Neural cell (in vitro differentiated cells): ENCODE data around the gene SLC15A4. TPM values are rescaled to one million over a fixed set of nuclear protein-coding genes. Genes with fewer than 3 reads are reported as not detected.

Experiments used
- H2AFZ ChIP-seq: fragments of 200-600, 300-800 bp; sonication (generic), shearing (Covaris generic); 2 replicates; pipeline ENCODE4 v1.6.0; 2014; ENCODE audit warnings: low read depth, mild to moderate bottlenecking, antibody characterized with exemption, low read length, moderate library complexity
- H3F3A ChIP-seq: fragments of 200-600 bp; shearing (Covaris generic); 2 replicates; pipeline ENCODE4 v1.6.1; 2016; ENCODE audit warnings: mild to moderate bottlenecking, moderate library complexity, mixed read lengths, antibody characterized with exemption, low read length; ENCODE audit not compliant: insufficient read depth, poor library complexity, severe bottlenecking
- H3K27ac ChIP-seq: fragments of 200-600, 300-800 bp; sonication (generic), shearing (Covaris generic); 2 replicates; pipeline ENCODE4 v1.5.1; 2014; ENCODE audit warnings: mild to moderate bottlenecking, low read length, moderate library complexity
- H3K27me3 ChIP-seq: fragments of 300-800, 200-600 bp; sonication (generic), shearing (Covaris generic); 2 replicates; pipeline ENCODE4 v1.6.0; 2014; ENCODE audit warnings: mild to moderate bottlenecking, low read depth, low read length, moderate library complexity; ENCODE audit not compliant: insufficient read depth
- H3K36me3 ChIP-seq: fragments of 300-800, 200-600 bp; sonication (generic), shearing (Covaris generic); 2 replicates; pipeline ENCODE4 v1.5.1; 2014; ENCODE audit warnings: mild to moderate bottlenecking, antibody characterized with exemption, low read length, moderate library complexity; ENCODE audit not compliant: insufficient read depth
- H3K4me2 ChIP-seq: fragments of 300-800, 200-600 bp; sonication (generic), shearing (Covaris generic); 2 replicates; pipeline ENCODE4 v1.6.0; 2014; ENCODE audit warnings: mild to moderate bottlenecking, low read length
- H3K4me3 ChIP-seq: fragments of 300-800, 200-600 bp; sonication (generic), shearing (Covaris generic); 2 replicates; pipeline ENCODE4 v1.5.1; 2014; ENCODE audit warnings: mild to moderate bottlenecking, low read length, moderate library complexity
- H3K79me2 ChIP-seq: fragments of 200-600 bp; shearing (Covaris generic); replicated peaks from 2 replicates; pipeline ENCODE4 v1.6.0; 2014; ENCODE audit warnings: mild to moderate bottlenecking, low read length, moderate library complexity; ENCODE audit not compliant: insufficient read depth
- H3K9ac ChIP-seq: fragments of 300-800, 200-600 bp; sonication (generic), shearing (Covaris generic); 2 replicates; pipeline ENCODE4 v1.6.1; 2016; ENCODE audit warnings: mild to moderate bottlenecking, low read length, mixed read lengths
- H3K9me2 ChIP-seq: fragments of 200-600 bp; shearing (Covaris generic); 2 replicates; pipeline ENCODE4 v1.6.1; 2016; ENCODE audit warnings: mild to moderate bottlenecking, low read length, mixed read lengths; ENCODE audit not compliant: insufficient read depth
- H3K9me3 ChIP-seq: fragments of 200-600, 300-800 bp; sonication (generic), shearing (Covaris generic); 2 replicates; pipeline ENCODE4 v1.6.1; 2016; ENCODE audit warnings: mild to moderate bottlenecking, mixed run types, low read length, moderate library complexity, mixed read lengths
- H4K20me1 ChIP-seq: fragments of 200-600 bp; shearing (Covaris generic); 2 replicates; pipeline ENCODE4 v1.6.1; 2016; ENCODE audit warnings: mild to moderate bottlenecking, mixed run types; ENCODE audit not compliant: insufficient read depth
- EP300 ChIP-seq: fragments of 450-650 bp; conservative IDR thresholded peaks from 2 replicates; pipeline ENCODE4 v1.6.1; 2014; ENCODE audit warnings: antibody characterized with exemption, mild to moderate bottlenecking, moderate library complexity; ENCODE audit not compliant: poor library complexity, severe bottlenecking
- EZH2 ChIP-seq: fragments of 200-600, 300-800 bp; shearing (Covaris generic), sonication (generic); IDR thresholded peaks from 2 replicates; pipeline ENCODE4 v1.6.1; 2014; ENCODE audit warnings: antibody characterized with exemption, low read length, borderline replicate concordance, mild to moderate bottlenecking; ENCODE audit not compliant: insufficient read depth, poor library complexity, severe bottlenecking
- MXI1 ChIP-seq: fragments of 450-650 bp; conservative IDR thresholded peaks from 2 replicates; pipeline ENCODE4 v1.6.1; 2014; ENCODE audit warnings: antibody characterized with exemption, mild to moderate bottlenecking; ENCODE audit not compliant: poor library complexity, severe bottlenecking
- POLR2AphosphoS5 ChIP-seq: IDR thresholded peaks from 2 replicates; pipeline ENCODE4 v1.6.1; 2012
- RAD21 ChIP-seq: fragments of 450-650 bp; conservative IDR thresholded peaks from 2 replicates; pipeline ENCODE4 v1.6.1; 2014; ENCODE audit warnings: antibody characterized with exemption, mild to moderate bottlenecking, moderate library complexity
- REST ChIP-seq: IDR thresholded peaks from 2 replicates; pipeline ENCODE4 v1.6.1; 2012; ENCODE audit warnings: borderline replicate concordance
- SMC3 ChIP-seq: fragments of 450-650 bp; conservative IDR thresholded peaks from 2 replicates; pipeline ENCODE4 v1.6.1; 2014; ENCODE audit warnings: antibody characterized with exemption, mild to moderate bottlenecking, moderate library complexity; ENCODE audit not compliant: poor library complexity
- TAF1 ChIP-seq: IDR thresholded peaks from 2 replicates; pipeline ENCODE4 v1.6.1; 2012; ENCODE audit warnings: low read depth
- polyA plus RNA-seq: library from polyadenylated mRNA; depleted of rRNA; stranded (reverse); fragments of >200 nt; gene quantifications from 2 replicates; pipeline ENCODE4 v1.2.3, GENCODE V29; 2014
- TF ChIP-seq, protein P1 (sequence below): fragments of 450-650 bp; IDR thresholded peaks from 2 replicates; pipeline ENCODE4 v1.5.1; 2014; ENCODE audit warnings: antibody characterized with exemption, mild to moderate bottlenecking, moderate library complexity; ENCODE audit not compliant: poor library complexity, severe bottlenecking

The SLC15A4 gene
- polyA plus RNA-seq, 1 donor from 2014 or later, result 34.7 TPM

GRCh38 chr12:128793701-128794100 is 30.1 kb downstream of the SLC15A4 start:
- H3F3A ChIP-seq, result no peaks in the 10 kb centered on the region
- H3K27ac ChIP-seq, result no peak overlapping the region
- H2AFZ ChIP-seq, result no peak overlapping the region
- no peaks in the 10 kb centered on the region for H3K27me3 ChIP-seq
- no peaks in the 10 kb centered on the region for H3K9me3 ChIP-seq
- H3K9me2 ChIP-seq, result no peaks in the 10 kb centered on the region
- TF ChIP-seq, protein P1, sequence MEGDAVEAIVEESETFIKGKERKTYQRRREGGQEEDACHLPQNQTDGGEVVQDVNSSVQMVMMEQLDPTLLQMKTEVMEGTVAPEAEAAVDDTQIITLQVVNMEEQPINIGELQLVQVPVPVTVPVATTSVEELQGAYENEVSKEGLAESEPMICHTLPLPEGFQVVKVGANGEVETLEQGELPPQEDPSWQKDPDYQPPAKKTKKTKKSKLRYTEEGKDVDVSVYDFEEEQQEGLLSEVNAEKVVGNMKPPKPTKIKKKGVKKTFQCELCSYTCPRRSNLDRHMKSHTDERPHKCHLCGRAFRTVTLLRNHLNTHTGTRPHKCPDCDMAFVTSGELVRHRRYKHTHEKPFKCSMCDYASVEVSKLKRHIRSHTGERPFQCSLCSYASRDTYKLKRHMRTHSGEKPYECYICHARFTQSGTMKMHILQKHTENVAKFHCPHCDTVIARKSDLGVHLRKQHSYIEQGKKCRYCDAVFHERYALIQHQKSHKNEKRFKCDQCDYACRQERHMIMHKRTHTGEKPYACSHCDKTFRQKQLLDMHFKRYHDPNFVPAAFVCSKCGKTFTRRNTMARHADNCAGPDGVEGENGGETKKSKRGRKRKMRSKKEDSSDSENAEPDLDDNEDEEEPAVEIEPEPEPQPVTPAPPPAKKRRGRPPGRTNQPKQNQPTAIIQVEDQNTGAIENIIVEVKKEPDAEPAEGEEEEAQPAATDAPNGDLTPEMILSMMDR, result no peak
- TF ChIP-seq MXI1 (no peak), POLR2AphosphoS5 (no peak), EZH2 (no peak), EP300 (no peak), RAD21 (no peak), SMC3 (no peak), TAF1 (no peak), REST (no peak)
- H3K36me3 ChIP-seq, result peaks cover 8% of the 10 kb centered on the region
- no peaks in the 10 kb centered on the region for H4K20me1 ChIP-seq
- no peak overlapping the region for H3K4me2 ChIP-seq
- H3K79me2 ChIP-seq, result no peaks in the 10 kb centered on the region
- no peak overlapping the region for H3K4me3 ChIP-seq
- no peak overlapping the region for H3K9ac ChIP-seq

- Histone ChIP-seq H3K36me3 (peaks cover 8% of the 10 kb centered on the region), H3K9ac (no peak overlapping the region), H2AFZ (no peak overlapping the region), H3K27ac (no peak overlapping the region), H3K4me3 (no peak overlapping the region), H3K9me2 (no peaks in the 10 kb centered on the region), H3K27me3 (no peaks in the 10 kb centered on the region), H3F3A (no peaks in the 10 kb centered on the region), H3K4me2 (no peak overlapping the region), H3K79me2 (no peaks in the 10 kb centered on the region), H3K9me3 (no peaks in the 10 kb centered on the region), H4K20me1 (no peaks in the 10 kb centered on the region)
- TF ChIP-seq RAD21, result no peak
- no peak for TF ChIP-seq SMC3
- no peak for TF ChIP-seq POLR2AphosphoS5
- TF ChIP-seq EP300, result no peak
- no peak for TF ChIP-seq TAF1
- TF ChIP-seq, protein P1, result no peak
- TF ChIP-seq EZH2, result no peak
- no peak for TF ChIP-seq REST
- TF ChIP-seq MXI1, result no peak
These were observed 30.9 kb downstream of the SLC15A4 start for GRCh38 chr12:128792881-128793280.
